Sigmoid colon (tissue), 7 donors: ENCODE measurements around the gene PSMD13. TPM values are rescaled to one million over a fixed set of nuclear protein-coding genes. Genes with fewer than 3 reads are reported as not detected.
A peak's percentile ranks its signal among the peaks of the same experiment; 100 is the strongest.

Source experiments
- DNase-seq: peaks from one replicate; pipeline ENCODE4 v3.0.0-alpha.2; 2019
- H3K27ac ChIP-seq, 4 donors: fragments of 200-600 bp; sonication (generic); one replicate each; pipeline ENCODE4 v1.5.1; 2016 to 2019; ENCODE audit warnings: mild to moderate bottlenecking in 1 of 4
- H3K27me3 ChIP-seq, 3 donors: fragments of 200-600 bp; sonication (generic); one replicate each; pipeline ENCODE4 v1.5.1; 2019; ENCODE audit warnings: mild to moderate bottlenecking in 1 of 3
- H3K36me3 ChIP-seq, 4 donors: fragments of 200-600 bp; sonication (generic); one replicate each; pipeline ENCODE4 v1.5.1; 2016 to 2019
- H3K4me1 ChIP-seq, 4 donors: fragments of 200-600 bp; sonication (generic); one replicate each; pipeline ENCODE4 v1.5.1; 2017 to 2019
- H3K4me3 ChIP-seq, 4 donors: fragments of 200-600 bp; sonication (generic); one replicate each; pipeline ENCODE4 v1.5.1; 2017 to 2019; ENCODE audit warnings: mild to moderate bottlenecking in 2 of 4, moderate library complexity in 1 of 4
- H3K9me3 ChIP-seq, 4 donors: fragments of 200-600 bp in 3 of 4; sonication (generic) in 3 of 4; one replicate each; pipeline versions ENCODE4 v1.5.1 to v1.6.1; 2013 to 2019
- EP300 ChIP-seq, 4 donors: sonication (generic); formaldehyde crosslinking; IDR thresholded peaks; one replicate each; pipeline ENCODE4 v1.6.1; 2017; ENCODE audit warnings: antibody characterized with exemption in 4 of 4
- POLR2A ChIP-seq, 2 donors: fragments of 450-650 bp; IDR thresholded peaks; one replicate each; pipeline ENCODE4 v1.6.1; 2016; ENCODE audit warnings: antibody characterized with exemption in 2 of 2, mild to moderate bottlenecking in 2 of 2, moderate library complexity in 2 of 2
- POLR2AphosphoS5 ChIP-seq, 4 donors: sonication (generic); formaldehyde crosslinking; IDR thresholded peaks; one replicate each; pipeline ENCODE4 v1.6.1; 2017; ENCODE audit warnings: antibody characterized with exemption in 4 of 4
- WGBS, 2 donors: extraction: QIAGEN DNeasy Blood & Tissue Kit; methylation state at CpG; one replicate each; pipeline ENCODE4 v1.1.7; 2013; 5-methylcytosine and 5-hydroxymethylcytosine counted together
- intact Hi-C: fragments of 100-400 bp; cut with DNase I; formaldehyde crosslinking; loops from one replicate; pipeline ENCODE4 v1.15.1; 2023
- polyA plus RNA-seq, 3 donors: library from polyadenylated mRNA; stranded (reverse); fragments of 200-250 nt; gene quantifications; one replicate each; pipeline ENCODE4 v1.2.3, GENCODE V29; 2013
- total RNA-seq, 4 donors: library from RNA; depleted of rRNA; stranded (reverse); fragments of >200 nt; gene quantifications; one replicate each; pipeline ENCODE4 v1.1.0, GENCODE V29; 2016
- TF ChIP-seq, protein P1 (sequence below), 4 experiments: fragments of 450-650 bp in 3 of 4; fragments of 200-600 bp in 1 of 4; IDR thresholded peaks; one replicate each; pipeline ENCODE4 v1.5.1; 2016 to 2019; ENCODE audit warnings: antibody characterized with exemption in 4 of 4, mild to moderate bottlenecking in 3 of 4, moderate library complexity in 2 of 4
- donor health status: healthy with polysubstance abuse.
- donor health status: Bipolar disorder and iron deficiency.
- donor health status: healthy.

The PSMD13 gene
- total and polyA plus RNA-seq, 7 donors: 86.2 to 180 (median 111) TPM

DNA sequence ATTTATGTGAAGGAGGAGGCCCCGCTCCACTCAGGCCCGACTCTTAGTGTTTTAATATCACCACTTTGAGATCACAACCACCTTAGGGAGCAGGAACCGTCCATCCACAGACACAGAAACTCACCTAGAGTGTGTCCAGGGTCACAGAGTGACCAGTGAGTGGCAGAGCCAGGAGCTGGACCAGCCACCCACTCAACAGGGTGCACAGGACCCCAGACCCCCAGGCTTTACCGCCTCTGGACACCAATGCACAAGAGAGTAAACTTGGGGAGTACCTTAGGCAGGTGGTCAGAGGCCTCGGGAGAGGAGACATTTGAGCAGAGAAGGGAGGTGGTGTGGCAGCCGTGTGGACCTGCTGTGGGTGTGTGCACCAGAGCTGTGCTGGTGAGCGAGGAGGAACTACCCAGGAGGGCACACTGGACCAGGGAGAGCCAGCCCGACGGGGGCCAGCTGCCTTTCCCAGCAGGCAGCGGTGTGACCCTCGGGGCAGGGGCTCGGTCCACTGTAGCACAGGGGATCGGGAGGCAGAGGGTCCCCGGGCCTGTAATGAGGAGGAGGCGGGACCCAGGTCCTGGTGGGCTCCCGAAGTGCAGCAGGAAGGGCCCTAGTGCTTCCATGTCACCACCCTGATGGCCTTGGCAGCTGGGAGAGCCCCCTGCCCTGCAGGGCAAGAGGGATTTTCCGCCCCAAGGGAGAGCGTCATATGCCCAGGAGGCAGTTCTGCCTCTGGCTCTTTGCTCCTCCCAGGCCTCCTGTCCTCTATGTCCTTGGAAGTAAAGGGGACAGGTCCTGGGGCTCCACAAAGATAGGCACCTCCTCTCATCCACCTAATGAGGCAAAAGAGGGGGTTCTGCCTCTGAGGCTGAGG is 33.9 kb downstream of the PSMD13 start:
- H3K4me3 ChIP-seq: no peak overlapping the region
- intact Hi-C loops: no loop called here
- TF ChIP-seq EP300 (IDR thresholded peaks at IDR 0.05) (no peak), POLR2AphosphoS5 (IDR thresholded peaks at IDR 0.05) (no peak), POLR2A (IDR thresholded peaks at IDR 0.05) (no peak)
- TF ChIP-seq, protein P1, sequence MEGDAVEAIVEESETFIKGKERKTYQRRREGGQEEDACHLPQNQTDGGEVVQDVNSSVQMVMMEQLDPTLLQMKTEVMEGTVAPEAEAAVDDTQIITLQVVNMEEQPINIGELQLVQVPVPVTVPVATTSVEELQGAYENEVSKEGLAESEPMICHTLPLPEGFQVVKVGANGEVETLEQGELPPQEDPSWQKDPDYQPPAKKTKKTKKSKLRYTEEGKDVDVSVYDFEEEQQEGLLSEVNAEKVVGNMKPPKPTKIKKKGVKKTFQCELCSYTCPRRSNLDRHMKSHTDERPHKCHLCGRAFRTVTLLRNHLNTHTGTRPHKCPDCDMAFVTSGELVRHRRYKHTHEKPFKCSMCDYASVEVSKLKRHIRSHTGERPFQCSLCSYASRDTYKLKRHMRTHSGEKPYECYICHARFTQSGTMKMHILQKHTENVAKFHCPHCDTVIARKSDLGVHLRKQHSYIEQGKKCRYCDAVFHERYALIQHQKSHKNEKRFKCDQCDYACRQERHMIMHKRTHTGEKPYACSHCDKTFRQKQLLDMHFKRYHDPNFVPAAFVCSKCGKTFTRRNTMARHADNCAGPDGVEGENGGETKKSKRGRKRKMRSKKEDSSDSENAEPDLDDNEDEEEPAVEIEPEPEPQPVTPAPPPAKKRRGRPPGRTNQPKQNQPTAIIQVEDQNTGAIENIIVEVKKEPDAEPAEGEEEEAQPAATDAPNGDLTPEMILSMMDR (IDR thresholded peaks at IDR 0.05): no peak
- no peaks in the 10 kb centered on the region for H3K4me1 ChIP-seq
- H3K36me3 ChIP-seq: no peaks in the 10 kb centered on the region
- H3K27me3 ChIP-seq: peaks cover 3 to 27% (median 8%) of the 10 kb centered on the region in 3 donors
- 82 to 88% methylated on average over 18 of the region's 18 CpGs for WGBS, 2 donors
- peak overlapping the region in 3 of 4 donors; percentile 19 to 66 (median 29) for H3K27ac ChIP-seq
- DNase-seq: no peak
- peaks cover 0 to 3% (median 0%) of the 10 kb centered on the region in 4 donors for H3K9me3 ChIP-seq

DNA sequence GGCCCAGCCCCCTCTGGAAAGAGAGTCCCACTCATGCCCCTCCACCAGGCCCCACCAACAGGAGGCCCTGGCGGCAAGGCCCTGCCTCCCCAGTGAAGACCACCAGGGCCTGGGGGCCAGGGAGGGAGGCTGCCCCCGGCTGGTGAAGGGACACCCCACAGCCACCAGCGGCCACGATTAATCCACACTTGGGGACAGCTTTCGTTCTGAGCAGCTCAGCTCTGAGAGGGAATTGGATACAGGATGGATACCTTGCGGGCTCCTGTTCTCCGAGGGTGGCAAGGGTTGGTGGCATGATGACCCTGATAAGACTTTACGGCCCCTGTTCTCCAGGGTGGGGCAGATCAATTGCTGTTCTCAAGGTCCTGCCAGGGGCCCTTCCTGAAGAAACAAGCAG is 34.5 kb downstream of the PSMD13 start:
- no peak for TF ChIP-seq EP300 (IDR thresholded peaks at IDR 0.05)
- no peak for TF ChIP-seq POLR2A (IDR thresholded peaks at IDR 0.05)
- TF ChIP-seq POLR2AphosphoS5 (IDR thresholded peaks at IDR 0.05): no peak
- TF ChIP-seq, protein P1 (IDR thresholded peaks at IDR 0.05): no peak
- H3K9me3 ChIP-seq: no peaks in the 10 kb centered on the region
- no peak for DNase-seq
- 44 to 69% methylated on average over 8 of the region's 8 CpGs for WGBS, 2 donors
- intact Hi-C loops: no loop called here
- no peaks in the 10 kb centered on the region for H3K36me3 ChIP-seq
- H3K4me3 ChIP-seq: no peak overlapping the region
- H3K4me1 ChIP-seq: no peaks in the 10 kb centered on the region
- no peak overlapping the region for H3K27ac ChIP-seq
- peaks cover 3 to 27% (median 8%) of the 10 kb centered on the region in 3 donors for H3K27me3 ChIP-seq

DNA sequence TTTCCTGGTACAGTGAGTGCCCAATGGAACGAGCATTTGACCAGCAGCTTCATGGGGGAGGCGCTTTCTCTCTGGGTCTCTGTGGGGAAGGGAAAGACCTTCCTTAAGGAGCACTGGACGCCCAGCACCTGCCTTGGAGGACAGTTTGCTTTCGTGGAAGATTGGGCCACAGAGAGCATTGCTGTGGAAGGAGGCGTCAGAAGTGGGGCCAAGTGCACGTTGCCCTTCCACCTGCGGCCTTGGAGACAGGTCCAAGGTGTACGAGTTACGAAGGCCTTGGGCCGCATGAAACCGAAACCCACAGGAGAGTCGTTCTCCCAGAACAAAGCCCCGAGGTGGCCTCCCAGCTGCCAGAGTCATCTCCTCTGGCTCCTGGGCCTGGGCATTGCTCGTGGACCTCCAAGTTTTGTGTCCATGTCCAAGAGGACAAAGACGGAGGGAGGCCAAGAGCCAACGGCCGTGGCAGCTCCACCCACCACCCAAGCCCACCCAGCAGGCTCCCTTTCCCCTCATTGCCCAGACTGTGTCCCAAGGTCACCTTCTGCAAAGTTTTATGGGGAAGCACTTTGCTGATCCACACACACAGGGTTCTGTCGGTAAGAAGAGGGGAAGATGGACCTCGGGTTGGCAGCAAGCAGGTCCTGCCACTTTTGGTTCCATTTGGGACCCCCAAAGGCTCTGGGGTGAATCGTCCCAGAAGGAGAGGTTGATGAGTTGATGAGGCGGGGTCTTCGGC is 35.6 kb downstream of the PSMD13 start:
- Histone ChIP-seq H3K9me3 (no peaks in the 10 kb centered on the region), H3K27ac (no peak overlapping the region), H3K36me3 (no peaks in the 10 kb centered on the region), H3K27me3 (peaks cover 3 to 27% (median 8%) of the 10 kb centered on the region in 3 donors), H3K4me3 (no peak overlapping the region), H3K4me1 (no peaks in the 10 kb centered on the region)
- WGBS, 2 donors: 92% methylated on average over 22 of the region's 22 CpGs
- no peak for DNase-seq
- intact Hi-C loops: no loop called here
- TF ChIP-seq POLR2AphosphoS5 (IDR thresholded peaks at IDR 0.05): no peak
- TF ChIP-seq, protein P1 (IDR thresholded peaks at IDR 0.05): no peak
- no peak for TF ChIP-seq POLR2A (IDR thresholded peaks at IDR 0.05)
- no peak for TF ChIP-seq EP300 (IDR thresholded peaks at IDR 0.05)

DNA sequence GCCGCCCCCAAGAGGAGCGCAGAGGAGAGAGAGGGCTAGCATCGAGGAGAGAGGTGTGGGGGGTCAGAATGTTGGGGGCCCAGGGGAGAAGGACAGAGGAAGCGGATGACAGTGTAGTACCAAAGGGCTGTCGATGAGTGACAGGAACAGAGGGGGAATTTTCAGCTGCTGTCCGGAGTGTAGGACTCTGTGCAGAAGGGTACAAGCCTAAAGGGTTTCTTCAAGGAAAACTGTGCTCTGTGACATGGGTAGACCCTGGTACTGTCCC is 36.1 kb downstream of the PSMD13 start:
- no peak for TF ChIP-seq POLR2AphosphoS5 (IDR thresholded peaks at IDR 0.05)
- TF ChIP-seq EP300 (IDR thresholded peaks at IDR 0.05): no peak
- TF ChIP-seq, protein P1 (IDR thresholded peaks at IDR 0.05): no peak
- no peak for TF ChIP-seq POLR2A (IDR thresholded peaks at IDR 0.05)
- Histone ChIP-seq H3K9me3 (no peaks in the 10 kb centered on the region), H3K27me3 (peaks cover 3 to 32% (median 8%) of the 10 kb centered on the region in 3 donors), H3K4me1 (no peaks in the 10 kb centered on the region), H3K36me3 (no peaks in the 10 kb centered on the region), H3K27ac (no peak overlapping the region), H3K4me3 (no peak overlapping the region)
- intact Hi-C loops: no loop called here
- no peak for DNase-seq
- WGBS, 2 donors: 87 to 95% methylated on average over 6 of the region's 6 CpGs
